A549 (cell line): ENCODE results near the gene ARGFX. TPM values are rescaled to one million over a fixed set of nuclear protein-coding genes. Genes with fewer than 3 reads are reported as not detected.

Experiments used
- ATAC-seq, 2 experiments: fragments of 200-7000 bp in 1 of 2; fragments of >200 bp in 1 of 2; cut with Nextera tagmentation in 1 of 2; cut with Tn5 transposase in 1 of 2; 3 replicates each; pipeline versions ENCODE4 v1.8.0 to v1.9.1; 2018 to 2020; ENCODE audit warnings: mild to moderate bottlenecking in 1 of 2, moderate library complexity in 1 of 2
- CTCF ChIA-PET: fragments of 300-600 bp; sonication (Branson Sonifier 250); formaldehyde crosslinking; extraction: SDS; loops from one replicate; lab custom pipeline; 2021; ENCODE audit warnings: antibody characterized with exemption, inconsistent platforms; lab: Yijun Ruan, JAX
- POLR2A ChIA-PET: fragments of 350-600 bp; formaldehyde crosslinking; extraction: SDS; loops from one replicate; lab custom pipeline; 2021; ENCODE audit warnings: antibody characterized with exemption, inconsistent platforms; lab: Yijun Ruan, JAX
- DNase-seq, 2 experiments: peaks; one replicate each; pipeline versions ENCODE4 v3.0.0 to v3.0.0-alpha.2; 2011 to 2016; ENCODE audit warnings: low read depth in 1 of 2, low spot score in 1 of 2
- FAIRE-seq: peaks from 2 replicates; lab custom pipeline; 2011; peaks lifted over from hg19 to GRCh38; lab: Jason Lieb, UNC
- H3K27ac ChIP-seq, 2 experiments: fragments of >200 bp; sonication (Bioruptor Twin); formaldehyde crosslinking; 3 replicates each; pipeline ENCODE4 v1.5.1; 2016 to 2017
- H3K4me1 ChIP-seq: fragments of >200 bp; sonication (Bioruptor Twin); formaldehyde crosslinking; 3 replicates; pipeline ENCODE4 v1.6.1; 2016
- H3K4me2 ChIP-seq: fragments of >200 bp; sonication (Bioruptor Twin); formaldehyde crosslinking; 3 replicates; pipeline ENCODE4 v1.6.1; 2016
- H3K4me3 ChIP-seq: fragments of >200 bp; sonication (Bioruptor Twin); formaldehyde crosslinking; 3 replicates; pipeline ENCODE4 v1.5.1; 2016
- H3K9me3 ChIP-seq: fragments of >200 bp; sonication (Bioruptor Twin); formaldehyde crosslinking; 3 replicates; pipeline ENCODE4 v1.6.1; 2016
- BHLHE40 ChIP-seq: IDR thresholded peaks from 2 replicates; pipeline ENCODE4 v1.6.1; 2012; ENCODE audit warnings: low read depth, low read length, inconsistent platforms
- CBX2 ChIP-seq: fragments of 200-600 bp; sonication (generic); IDR thresholded peaks from 2 replicates; pipeline ENCODE4 v1.6.1; 2016; ENCODE audit warnings: low read depth, mild to moderate bottlenecking, borderline replicate concordance
- CBX8 ChIP-seq: fragments of 200-600 bp; sonication (generic); IDR thresholded peaks from 2 replicates; pipeline ENCODE4 v1.6.1; 2016
- CEBPB ChIP-seq, 2 experiments: fragments of >200 bp in 1 of 2; sonication (Bioruptor Twin) in 1 of 2; formaldehyde crosslinking in 1 of 2; IDR thresholded peaks; 2 replicates each; pipeline ENCODE4 v1.6.1; 2012 to 2016
- CHD2 ChIP-seq: fragments of 150-350 bp; IDR thresholded peaks from 2 replicates; pipeline ENCODE4 v1.6.1; 2014; ENCODE audit warnings: low read length; ENCODE audit not compliant: partially characterized antibody
- EHF ChIP-seq: fragments of 250-450 bp; sonication (Bioruptor Pico); IDR thresholded peaks from 2 replicates; pipeline ENCODE4 v1.5.0; 2020; ENCODE audit warnings: mild to moderate bottlenecking
- ESRRA ChIP-seq: fragments of 150-350 bp; IDR thresholded peaks from 2 replicates; pipeline ENCODE4 v1.6.1; 2014; ENCODE audit warnings: mild to moderate bottlenecking, low read length, borderline replicate concordance
- FOSB ChIP-seq: fragments of 250-450 bp; sonication (Bioruptor Pico); IDR thresholded peaks from 2 replicates; pipeline ENCODE4 v1.5.0; 2020; ENCODE audit warnings: mild to moderate bottlenecking, moderate library complexity
- FOXS1 ChIP-seq: fragments of 250-450 bp; sonication (Bioruptor Pico); IDR thresholded peaks from 2 replicates; pipeline ENCODE4 v1.5.0; 2020; ENCODE audit warnings: mild to moderate bottlenecking, moderate library complexity
- HEYL ChIP-seq: fragments of 250-450 bp; sonication (Bioruptor Pico); IDR thresholded peaks from 2 replicates; pipeline ENCODE4 v1.8.0; 2021; ENCODE audit warnings: mild to moderate bottlenecking, moderate library complexity
- HOXA7 ChIP-seq: fragments of 250-450 bp; sonication (Bioruptor Pico); IDR thresholded peaks from 2 replicates; pipeline ENCODE4 v1.5.0; 2020; ENCODE audit warnings: mild to moderate bottlenecking, moderate library complexity
- HOXB5 ChIP-seq: fragments of 250-450 bp; sonication (Bioruptor Pico); IDR thresholded peaks from 2 replicates; pipeline ENCODE4 v1.5.0; 2020; ENCODE audit warnings: mild to moderate bottlenecking, moderate library complexity
- JUN ChIP-seq, 2 experiments: fragments of >200 bp; sonication (Bioruptor Twin); formaldehyde crosslinking; IDR thresholded peaks; 2 replicates in 1 of 2; 3 replicates in 1 of 2; pipeline ENCODE4 v1.6.1; 2016 to 2017
- JUNB ChIP-seq: fragments of >200 bp; sonication (Bioruptor Twin); formaldehyde crosslinking; IDR thresholded peaks from 2 replicates; pipeline ENCODE4 v1.6.1; 2016
- KDM5A ChIP-seq: fragments of 200-600 bp; sonication (generic); IDR thresholded peaks from 2 replicates; pipeline ENCODE4 v1.6.1; 2016; ENCODE audit warnings: antibody characterized with exemption, mild to moderate bottlenecking
- MAZ ChIP-seq: fragments of 150-350 bp; IDR thresholded peaks from 2 replicates; pipeline ENCODE4 v1.6.1; 2014; ENCODE audit warnings: antibody characterized with exemption, low read depth, low read length, borderline replicate concordance
- NPAS2 ChIP-seq: fragments of 250-450 bp; sonication (Bioruptor Pico); IDR thresholded peaks from 2 replicates; pipeline ENCODE4 v1.8.0; 2022; ENCODE audit warnings: mild to moderate bottlenecking, moderate library complexity, borderline replicate concordance
- NR3C1 ChIP-seq: fragments of >200 bp; sonication (Bioruptor Twin); formaldehyde crosslinking; IDR thresholded peaks from 3 replicates; pipeline ENCODE4 v1.6.1; 2017
- PHF8 ChIP-seq: fragments of 200-600 bp; sonication (generic); IDR thresholded peaks from 2 replicates; pipeline ENCODE4 v1.6.1; 2016; ENCODE audit warnings: low read depth, mild to moderate bottlenecking, antibody characterized with exemption, moderate library complexity, borderline replicate concordance
- POLR2AphosphoS2 ChIP-seq: conservative IDR thresholded peaks from 2 replicates; pipeline ENCODE4 v1.6.1; 2012; ENCODE audit warnings: low read length, improper control_type of control experiment, inconsistent platforms
- RAD21 ChIP-seq, 2 experiments: fragments of >200 bp in 1 of 2; sonication (Bioruptor Twin) in 1 of 2; formaldehyde crosslinking in 1 of 2; IDR thresholded peaks in 1 of 2; conservative IDR thresholded peaks in 1 of 2; 2 replicates in 1 of 2; 3 replicates in 1 of 2; pipeline ENCODE4 v1.6.1; 2012 to 2018; ENCODE audit warnings: inconsistent platforms in 1 of 2
- ZSCAN20 ChIP-seq: fragments of 250-450 bp; sonication (Bioruptor Pico); IDR thresholded peaks from 2 replicates; pipeline ENCODE4 v1.8.0; 2022; ENCODE audit warnings: mild to moderate bottlenecking, moderate library complexity
- WGBS: methylation state at CpG from one replicate; pipeline ENCODE4 v1.1.6; 2017; ENCODE audit errors: missing lambda C conversion rate; 5-methylcytosine and 5-hydroxymethylcytosine counted together
- polyA minus RNA-seq: library from RNA; depleted of rRNA, polyadenylated mRNA; stranded (reverse); fragments of >200 nt; gene quantifications from 2 replicates; pipeline ENCODE4 v1.2.3, GENCODE V29; 2011; rRNA and poly(A)+ RNA removed
- polyA plus RNA-seq, 4 experiments: library from polyadenylated mRNA; depleted of rRNA in 3 of 4; stranded (reverse); fragments of >200 nt; fragmentation: RNase III in 1 of 4; extraction: RNeasy Plus Mini Kit Qiagen cat#74134 plus additional on column Dnase treatment in 1 of 4; gene quantifications; 2 replicates in 3 of 4; 3 replicates in 1 of 4; pipeline ENCODE4 v1.2.3, GENCODE V29; 2011 to 2017
- TF ChIP-seq, protein P1 (sequence below): fragments of >200 bp; sonication (Bioruptor Twin); formaldehyde crosslinking; IDR thresholded peaks from 2 replicates; pipeline ENCODE4 v1.6.1; 2016
- TF ChIP-seq, protein P2 (sequence below): IDR thresholded peaks from 2 replicates; pipeline ENCODE4 v1.6.1; 2012
- TF ChIP-seq, protein P3 (sequence below): fragments of >200 bp; sonication (Bioruptor Twin); formaldehyde crosslinking; IDR thresholded peaks from 3 replicates; pipeline ENCODE4 v1.6.1; 2016
- TF ChIP-seq, protein P4 (sequence below): IDR thresholded peaks from 2 replicates; pipeline ENCODE4 v1.6.1; 2012; ENCODE audit warnings: low read depth, borderline replicate concordance

ARGFX gene
- polyA plus RNA-seq (2011; rRNA removed) (not detected in 2 replicates), polyA plus RNA-seq (2017; fragmentation: RNase III; extraction: RNeasy Plus Mini Kit Qiagen cat#74134 plus additional on column Dnase treatment) (not detected in 3 replicates), polyA minus RNA-seq (not detected in 2 replicates)
- not detected in 2 replicates for polyA plus RNA-seq (2012; cell fraction: cytosol; rRNA removed)
- polyA plus RNA-seq (2012; cell fraction: nucleus; rRNA removed): not detected in 2 replicates

DNA sequence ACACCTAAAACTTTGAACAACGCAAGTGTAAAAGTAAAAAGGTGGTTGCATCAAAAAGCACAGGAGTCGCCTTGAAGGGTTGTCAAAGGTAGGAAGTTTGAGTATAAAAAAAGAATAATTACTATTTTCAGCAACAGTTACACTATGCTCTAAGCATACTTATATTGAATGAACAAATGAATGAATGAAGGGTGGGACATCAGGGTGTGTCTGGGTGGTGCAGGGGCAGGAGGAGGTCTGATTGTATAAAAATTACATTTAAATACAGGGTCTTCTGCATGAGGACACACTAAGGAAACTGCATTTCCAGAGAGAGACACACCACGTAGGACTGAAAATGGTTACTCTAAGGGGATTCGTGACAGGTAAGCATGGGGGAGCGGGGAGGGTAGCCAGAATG is at the start of gene ARGFX:
TSS of gene ARGFX (plus strand) at position 301 of the 400 bp plus-strand sequence. CDS start 2,765 bp downstream, outside the sequence.
- CTCF ChIA-PET: interaction anchor here (0.7 kb wide), 1 partner anchor 21 kb away, joined by 3 read pairs; no protein-coding TSS in a partner anchor

DNA sequence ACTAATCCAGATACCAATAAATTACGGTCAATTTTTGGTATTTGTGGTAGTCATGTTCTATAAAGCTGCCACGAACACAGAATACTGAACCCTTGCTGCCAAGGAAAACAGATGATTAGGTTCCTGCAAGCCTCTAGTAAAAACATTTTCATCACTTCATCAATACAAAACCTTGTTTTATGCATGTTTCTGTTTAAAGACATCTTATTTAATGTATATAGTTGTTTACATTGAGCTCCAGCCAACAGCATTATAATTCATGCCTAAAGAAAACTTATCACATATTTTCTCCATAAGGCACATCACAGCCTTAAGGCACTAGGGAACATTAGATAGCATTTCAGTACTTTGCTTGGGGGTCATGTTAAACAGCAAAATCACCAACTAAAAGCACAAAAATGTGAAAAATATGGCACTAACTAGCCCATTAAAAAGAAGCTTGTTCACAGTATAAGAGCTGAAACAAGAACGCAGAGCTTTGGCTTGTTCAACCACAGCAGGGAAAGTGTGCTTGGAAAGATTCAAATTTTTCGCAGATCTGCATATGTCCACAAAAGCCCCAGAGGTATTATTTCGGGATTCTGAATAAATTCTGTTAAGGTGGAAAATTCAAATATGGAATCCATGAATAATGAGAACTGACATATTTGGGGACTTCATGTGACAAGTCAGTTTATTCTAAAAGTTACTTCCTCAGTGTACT is 49.6 kb upstream of the ARGFX start:
- FAIRE-seq: no peak
- no peaks in the 10 kb centered on the region for H3K9me3 ChIP-seq
- no peak overlapping the region for H3K4me3 ChIP-seq
- ChIA-PET POLR2A (no interaction called here), CTCF (no interaction called here)
- 89% methylated on average over 5 of the region's 5 CpGs for WGBS
- TF ChIP-seq ESRRA (no peak), RAD21 (conservative IDR thresholded peaks at IDR 0.05 in 1 of 2, IDR thresholded peaks at IDR 0.05 in 1 of 2) (no peak), ZSCAN20 (CRISPR knock-in tag) (no peak), HOXA7 (CRISPR knock-in tag) (no peak), NPAS2 (CRISPR knock-in tag) (no peak), HEYL (CRISPR knock-in tag) (no peak), FOXS1 (no peak), BHLHE40 (no peak), JUNB (no peak), CBX8 (no peak), KDM5A (no peak), CEBPB (IDR thresholded peaks at IDR 0.05) (no peak), EHF (no peak), MAZ (no peak)
- TF ChIP-seq, protein P1, sequence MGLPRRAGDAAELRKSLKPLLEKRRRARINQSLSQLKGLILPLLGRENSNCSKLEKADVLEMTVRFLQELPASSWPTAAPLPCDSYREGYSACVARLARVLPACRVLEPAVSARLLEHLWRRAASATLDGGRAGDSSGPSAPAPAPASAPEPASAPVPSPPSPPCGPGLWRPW: no peak
- TF ChIP-seq, protein P2, sequence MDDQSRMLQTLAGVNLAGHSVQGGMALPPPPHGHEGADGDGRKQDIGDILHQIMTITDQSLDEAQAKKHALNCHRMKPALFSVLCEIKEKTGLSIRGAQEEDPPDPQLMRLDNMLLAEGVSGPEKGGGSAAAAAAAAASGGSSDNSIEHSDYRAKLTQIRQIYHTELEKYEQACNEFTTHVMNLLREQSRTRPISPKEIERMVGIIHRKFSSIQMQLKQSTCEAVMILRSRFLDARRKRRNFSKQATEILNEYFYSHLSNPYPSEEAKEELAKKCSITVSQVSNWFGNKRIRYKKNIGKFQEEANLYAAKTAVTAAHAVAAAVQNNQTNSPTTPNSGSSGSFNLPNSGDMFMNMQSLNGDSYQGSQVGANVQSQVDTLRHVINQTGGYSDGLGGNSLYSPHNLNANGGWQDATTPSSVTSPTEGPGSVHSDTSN: no peak
- no peak overlapping the region for H3K4me2 ChIP-seq
- ATAC-seq: no peak
- no peak overlapping the region for H3K27ac ChIP-seq
- no peak for DNase-seq
- no peaks in the 10 kb centered on the region for H3K4me1 ChIP-seq

More for the DNA sequence above, at the start of gene ARGFX:
- no peak for DNase-seq
- POLR2A ChIA-PET: no interaction called here
- FAIRE-seq: no peak
- H3K4me3 ChIP-seq: no peak within 1 kb of the TSS
- no peak for ATAC-seq
- TF ChIP-seq CBX2 (no peak), EHF (no peak), HOXB5 (CRISPR knock-in tag) (no peak)
- TF ChIP-seq, protein P3, sequence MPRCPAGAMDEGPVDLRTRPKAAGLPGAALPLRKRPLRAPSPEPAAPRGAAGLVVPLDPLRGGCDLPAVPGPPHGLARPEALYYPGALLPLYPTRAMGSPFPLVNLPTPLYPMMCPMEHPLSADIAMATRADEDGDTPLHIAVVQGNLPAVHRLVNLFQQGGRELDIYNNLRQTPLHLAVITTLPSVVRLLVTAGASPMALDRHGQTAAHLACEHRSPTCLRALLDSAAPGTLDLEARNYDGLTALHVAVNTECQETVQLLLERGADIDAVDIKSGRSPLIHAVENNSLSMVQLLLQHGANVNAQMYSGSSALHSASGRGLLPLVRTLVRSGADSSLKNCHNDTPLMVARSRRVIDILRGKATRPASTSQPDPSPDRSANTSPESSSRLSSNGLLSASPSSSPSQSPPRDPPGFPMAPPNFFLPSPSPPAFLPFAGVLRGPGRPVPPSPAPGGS: no peak
- no peaks in the 10 kb centered on the region for H3K9me3 ChIP-seq
- H3K4me1 ChIP-seq: no peaks in the 10 kb centered on the region
- 88% methylated on average over 5 of the region's 5 CpGs for WGBS
- H3K4me2 ChIP-seq: no peak within 1 kb of the TSS
- H3K27ac ChIP-seq: no peak within 1 kb of the TSS

DNA sequence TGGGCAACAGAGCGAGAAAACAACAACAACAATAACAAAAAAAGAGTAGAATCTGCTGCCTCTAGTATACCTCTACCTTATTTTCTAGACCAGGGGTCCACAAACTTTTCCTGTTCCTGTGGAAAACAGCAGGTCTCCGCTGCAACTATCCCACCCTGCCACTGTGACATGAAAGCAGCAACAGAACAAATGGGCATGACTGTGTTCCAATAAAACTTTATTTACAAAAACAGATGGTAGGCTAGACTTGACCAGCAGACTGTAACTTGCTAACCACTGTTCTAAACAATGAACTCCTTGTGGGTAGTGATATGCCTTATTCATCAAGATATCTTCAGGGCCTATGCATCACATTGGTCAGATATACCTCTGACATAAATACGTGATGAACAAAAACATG is 47.2 kb upstream of the ARGFX start:
- 96% methylated on average over 3 of the region's 3 CpGs for WGBS
- POLR2A ChIA-PET: no interaction called here
- TF ChIP-seq POLR2AphosphoS2 (no peak), MAZ (no peak), FOSB (CRISPR knock-in tag) (no peak), HOXA7 (CRISPR knock-in tag) (no peak), CHD2 (no peak), JUN (IDR thresholded peaks at IDR 0.05) (no peak), ESRRA (no peak), NR3C1 (no peak), JUNB (no peak), PHF8 (no peak), CEBPB (IDR thresholded peaks at IDR 0.05) (no peak), HOXB5 (CRISPR knock-in tag) (no peak)
- TF ChIP-seq, protein P4, sequence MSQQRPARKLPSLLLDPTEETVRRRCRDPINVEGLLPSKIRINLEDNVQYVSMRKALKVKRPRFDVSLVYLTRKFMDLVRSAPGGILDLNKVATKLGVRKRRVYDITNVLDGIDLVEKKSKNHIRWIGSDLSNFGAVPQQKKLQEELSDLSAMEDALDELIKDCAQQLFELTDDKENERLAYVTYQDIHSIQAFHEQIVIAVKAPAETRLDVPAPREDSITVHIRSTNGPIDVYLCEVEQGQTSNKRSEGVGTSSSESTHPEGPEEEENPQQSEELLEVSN: no peak

More for the DNA sequence above, 47.2 kb upstream of the ARGFX start:
- ATAC-seq (no peak), DNase-seq (no peak), FAIRE-seq (no peak)
- Histone ChIP-seq H3K27ac (no peak overlapping the region), H3K4me2 (no peak overlapping the region), H3K4me3 (no peak overlapping the region), H3K9me3 (no peaks in the 10 kb centered on the region), H3K4me1 (no peaks in the 10 kb centered on the region)
- CTCF ChIA-PET: no interaction called here
